B cell (primary cell): ENCODE measurements around the gene PARVA. TPM values are rescaled to one million over a fixed set of nuclear protein-coding genes. Genes with fewer than 3 reads are reported as not detected.

Experiments
- ATAC-seq: fragments of 200-7000 bp; cut with Tn5 transposase; one replicate; pipeline ENCODE4 v1.10.0; 2021; ENCODE audit warnings: low read depth, mild to moderate bottlenecking, moderate number of reproducible peaks, moderate library complexity
- CTCF ChIA-PET: fragments of 350-600 bp; sonication (Branson Sonifier 250); formaldehyde crosslinking; loops from one replicate; lab custom pipeline; 2021; ENCODE audit warnings: antibody characterized with exemption, inconsistent platforms; lab: Charles Lee
- POLR2A ChIA-PET: fragments of 350-600 bp; sonication (Branson Sonifier 250); formaldehyde crosslinking; loops from one replicate; lab custom pipeline; 2021; ENCODE audit warnings: antibody characterized with exemption; lab: Charles Lee
- DNase-seq: peaks from one replicate; pipeline ENCODE4 v3.0.0; 2013
- H2AFZ ChIP-seq: 2 replicates; pipeline ENCODE4 v1.6.1; 2012; ENCODE audit warnings: mild to moderate bottlenecking, low read depth, low read length; ENCODE audit not compliant: insufficient read depth, poor library complexity, severe bottlenecking
- H3K27ac ChIP-seq, 2 donors: 1 replicate in 1 of 2; 2 replicates in 1 of 2; pipeline ENCODE4 v1.5.1; 2012 to 2013; ENCODE audit warnings: low read length in 2 of 2, mild to moderate bottlenecking in 2 of 2, moderate library complexity in 1 of 2
- H3K27me3 ChIP-seq, 4 experiments: fragments of 200-600 bp in 1 of 4; sonication (generic) in 1 of 4; replicated peaks in 1 of 4; 1 replicate in 2 of 4; 2 replicates in 2 of 4; pipeline versions ENCODE4 v1.6.1 to v1.7.0; 2013 to 2016; ENCODE audit warnings: low read length in 3 of 4, mild to moderate bottlenecking in 2 of 4, mixed read lengths in 1 of 4, moderate library complexity in 1 of 4; ENCODE audit not compliant: insufficient read depth in 4 of 4, control insufficient read depth in 3 of 4; ENCODE audit errors: control extremely low read depth in 1 of 4
- H3K36me3 ChIP-seq, 2 experiments: replicated peaks in 1 of 2; 1 replicate in 1 of 2; 2 replicates in 1 of 2; pipeline versions ENCODE4 v1.6.1 to v1.7.1; 2013; ENCODE audit warnings: low read length in 1 of 2; ENCODE audit not compliant: insufficient read depth in 2 of 2, control insufficient read depth in 1 of 2; ENCODE audit errors: control extremely low read depth in 1 of 2, extremely low read depth in 1 of 2
- H3K4me1 ChIP-seq, 2 donors: fragments of 200-600 bp in 1 of 2; sonication (generic) in 1 of 2; 1 replicate in 1 of 2; 2 replicates in 1 of 2; pipeline versions ENCODE4 v1.5.1 to v1.6.1; 2013 to 2017; ENCODE audit warnings: low read length in 2 of 2; ENCODE audit not compliant: control insufficient read depth in 2 of 2, insufficient read depth in 2 of 2
- H3K4me2 ChIP-seq: replicated peaks from 2 replicates; pipeline ENCODE3; 2012; ENCODE audit warnings: mild to moderate bottlenecking, low read depth, low read length; ENCODE audit not compliant: poor library complexity, severe bottlenecking
- H3K4me3 ChIP-seq, 5 experiments: fragments of 200-600 bp in 1 of 5; sonication (generic) in 1 of 5; 1 replicate in 3 of 5; 2 replicates in 2 of 5; pipeline versions ENCODE4 v1.5.1 to v1.7.0; 2011 to 2016; ENCODE audit warnings: low read length in 4 of 5, mild to moderate bottlenecking in 4 of 5, low read depth in 2 of 5, control low read depth in 1 of 5, moderate library complexity in 1 of 5; ENCODE audit not compliant: insufficient read depth in 1 of 5; ENCODE audit errors: control extremely low read depth in 1 of 5, extremely low read depth in 1 of 5
- H3K79me2 ChIP-seq: fragments of 200-600 bp; sonication (generic); one replicate; pipeline ENCODE4 v1.6.0; 2016; ENCODE audit warnings: low read length; ENCODE audit not compliant: control insufficient read depth, insufficient read depth
- H3K9ac ChIP-seq: fragments of 200-600 bp; sonication (generic); 2 replicates; pipeline ENCODE4 v1.6.1; 2017; ENCODE audit warnings: mild to moderate bottlenecking, low read length, moderate library complexity
- H3K9me3 ChIP-seq, 3 donors: one replicate each; pipeline versions ENCODE4 v1.6.1 to v1.7.1; 2013; ENCODE audit warnings: low read length in 2 of 3; ENCODE audit not compliant: control insufficient read depth in 2 of 3, insufficient read depth in 1 of 3; ENCODE audit errors: control extremely low read depth in 1 of 3
- H4K20me1 ChIP-seq: 2 replicates; pipeline ENCODE4 v1.6.0; 2012; ENCODE audit warnings: mild to moderate bottlenecking, low read length; ENCODE audit not compliant: insufficient read depth, control insufficient read depth, poor library complexity, severe bottlenecking
- H3K27ac Mint-ChIP-seq: one replicate; pipeline ENCODE4 v1.8.0; 2021; ENCODE audit warnings: mixed read lengths
- H3K27me3 Mint-ChIP-seq: one replicate; pipeline ENCODE4 v1.8.0; 2021; ENCODE audit warnings: mixed read lengths
- H3K4me1 Mint-ChIP-seq: one replicate; pipeline ENCODE4 v1.8.0; 2021; ENCODE audit warnings: mixed read lengths
- H3K4me3 Mint-ChIP-seq: one replicate; pipeline ENCODE4 v1.8.0; 2021; ENCODE audit warnings: mixed read lengths
- H3K9me3 Mint-ChIP-seq: one replicate; pipeline ENCODE4 v1.8.0; 2022; ENCODE audit warnings: mixed read lengths; ENCODE audit not compliant: insufficient read depth
- EZH2 ChIP-seq: IDR thresholded peaks from 2 replicates; pipeline ENCODE4 v1.6.1; 2012; ENCODE audit warnings: borderline replicate concordance, low read depth, mild to moderate bottlenecking, moderate library complexity, low read length; ENCODE audit not compliant: insufficient read depth, poor library complexity, severe bottlenecking
- WGBS: methylation state at CpG from one replicate; pipeline ENCODE4 v1.1.5; 2013; ENCODE audit warnings: missing lambda C conversion rate; ENCODE audit not compliant: insufficient coverage; 5-methylcytosine and 5-hydroxymethylcytosine counted together
- intact Hi-C: fragments of 100-400 bp; cut with micrococcal nuclease; formaldehyde crosslinking; loops from one replicate; pipeline ENCODE4 v1.10.0; 2022
- polyA plus RNA-seq: library from polyadenylated mRNA; depleted of rRNA; stranded (reverse); fragments of >200 nt; gene quantifications from 2 replicates; pipeline ENCODE4 v1.2.3, GENCODE V29; 2012
- total RNA-seq, 2 donors: library from RNA; stranded (reverse); fragments of 120-200 nt in 1 of 2; gene quantifications; 1 replicate in 1 of 2; 2 replicates in 1 of 2; pipeline versions ENCODE4 v1.2.3 to v1.2.4, GENCODE V29; 2013 to 2022
- TF ChIP-seq, protein P1 (sequence below): fragments of 200-600 bp; IDR thresholded peaks from one replicate; pipeline ENCODE4 v1.8.0; 2022; ENCODE audit warnings: antibody characterized with exemption, mild to moderate bottlenecking

PARVA gene
- total and polyA plus RNA-seq, 2 donors (not counting 1 experiment from before 2014, with no cell fraction given), result not detected

DNA sequence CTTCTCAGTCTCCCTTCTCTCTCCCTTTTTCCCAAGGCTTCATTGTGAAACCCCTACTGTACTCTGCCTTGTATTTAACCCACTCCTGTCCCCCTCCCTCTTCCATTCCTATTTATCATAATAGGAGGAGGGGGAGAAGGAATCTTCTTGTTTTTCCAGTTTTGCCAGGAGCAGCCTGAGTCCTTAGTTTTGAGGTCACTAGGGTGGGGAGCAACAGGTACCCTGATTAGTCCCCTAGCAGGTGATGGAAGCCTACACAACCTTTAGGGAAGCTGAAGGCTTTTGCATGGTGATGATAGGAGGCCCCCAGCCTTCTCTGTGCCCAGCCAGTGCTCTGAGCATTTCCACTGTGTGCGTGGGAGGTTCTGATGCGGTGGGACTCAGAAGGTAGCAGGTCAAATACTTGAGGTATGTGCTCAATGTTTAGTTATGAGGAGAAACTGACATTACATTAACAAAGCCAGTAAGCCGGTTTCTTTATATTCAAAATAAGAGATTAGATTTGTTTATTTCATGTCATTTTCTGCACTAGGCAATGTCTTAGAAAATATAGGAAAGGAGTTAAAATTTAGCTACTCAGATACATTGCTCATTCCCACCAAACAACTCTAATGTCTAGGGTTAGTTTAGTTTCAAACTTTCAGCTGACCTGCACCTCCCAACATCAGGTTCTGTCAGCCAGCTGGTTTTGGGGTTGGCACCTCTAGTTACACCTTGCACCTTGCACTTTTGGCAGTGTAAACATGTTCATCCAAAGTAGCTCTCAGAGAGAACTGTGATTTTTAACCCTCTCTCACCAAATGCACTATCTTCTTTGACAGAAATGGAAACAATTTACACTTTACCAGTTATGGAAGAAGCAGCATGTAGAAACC is 26.0 kb downstream of the PARVA start:
- Mint-ChIP-seq H3K9me3 (no peaks in the 10 kb centered on the region), H3K4me1 (no peaks in the 10 kb centered on the region), H3K4me3 (no peak overlapping the region), H3K27me3 (peaks cover 5% of the 10 kb centered on the region), H3K27ac (no peak overlapping the region)
- H3K79me2 ChIP-seq, result no peaks in the 10 kb centered on the region
- H3K4me2 ChIP-seq, result no peak overlapping the region
- H3K9ac ChIP-seq, result no peak overlapping the region
- CTCF ChIA-PET, result interaction anchor here (0.7 kb wide), 1 partner anchor 825 kb away, joined by 3 read pairs; no protein-coding TSS in a partner anchor
- H3K9me3 ChIP-seq, result no peaks in the 10 kb centered on the region
- no peaks in the 10 kb centered on the region for H4K20me1 ChIP-seq
- H3K36me3 ChIP-seq, result no peaks in the 10 kb centered on the region
- no peak overlapping the region for H3K27ac ChIP-seq
- no peak for ATAC-seq
- no CpG with 5 or more reads among the region's 3 CpGs for WGBS
- no peak overlapping the region for H3K4me3 ChIP-seq
- TF ChIP-seq, protein P1, sequence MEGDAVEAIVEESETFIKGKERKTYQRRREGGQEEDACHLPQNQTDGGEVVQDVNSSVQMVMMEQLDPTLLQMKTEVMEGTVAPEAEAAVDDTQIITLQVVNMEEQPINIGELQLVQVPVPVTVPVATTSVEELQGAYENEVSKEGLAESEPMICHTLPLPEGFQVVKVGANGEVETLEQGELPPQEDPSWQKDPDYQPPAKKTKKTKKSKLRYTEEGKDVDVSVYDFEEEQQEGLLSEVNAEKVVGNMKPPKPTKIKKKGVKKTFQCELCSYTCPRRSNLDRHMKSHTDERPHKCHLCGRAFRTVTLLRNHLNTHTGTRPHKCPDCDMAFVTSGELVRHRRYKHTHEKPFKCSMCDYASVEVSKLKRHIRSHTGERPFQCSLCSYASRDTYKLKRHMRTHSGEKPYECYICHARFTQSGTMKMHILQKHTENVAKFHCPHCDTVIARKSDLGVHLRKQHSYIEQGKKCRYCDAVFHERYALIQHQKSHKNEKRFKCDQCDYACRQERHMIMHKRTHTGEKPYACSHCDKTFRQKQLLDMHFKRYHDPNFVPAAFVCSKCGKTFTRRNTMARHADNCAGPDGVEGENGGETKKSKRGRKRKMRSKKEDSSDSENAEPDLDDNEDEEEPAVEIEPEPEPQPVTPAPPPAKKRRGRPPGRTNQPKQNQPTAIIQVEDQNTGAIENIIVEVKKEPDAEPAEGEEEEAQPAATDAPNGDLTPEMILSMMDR, result no peak
- no peak for TF ChIP-seq EZH2
- POLR2A ChIA-PET, result no interaction called here
- no peak for DNase-seq
- H3K27me3 ChIP-seq, result no peaks in the 10 kb centered on the region
- H3K4me1 ChIP-seq, result no peaks in the 10 kb centered on the region
- H2AFZ ChIP-seq, result no peak overlapping the region
- intact Hi-C loops, result no loop called here

DNA sequence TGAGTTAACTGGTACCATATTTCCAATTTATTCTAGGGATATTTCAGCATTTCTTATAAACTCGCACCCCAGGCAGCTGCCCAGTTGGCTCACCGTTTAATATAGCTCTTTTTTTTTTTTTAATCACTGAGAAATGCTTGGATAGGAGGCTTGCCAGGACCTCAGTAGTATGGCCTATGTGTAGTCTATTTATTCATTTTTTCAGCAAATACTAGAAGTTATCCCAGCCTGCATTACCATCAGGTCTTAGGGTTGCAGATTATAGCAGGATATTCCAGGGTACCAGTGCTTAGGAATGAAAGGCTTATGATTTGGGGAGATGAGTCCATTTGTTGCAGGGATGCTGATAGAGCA is 26.6 kb downstream of the PARVA start:
- intact Hi-C loops, result no loop called here
- no peaks in the 10 kb centered on the region for H3K9me3 Mint-ChIP-seq
- no peak overlapping the region for H3K9ac ChIP-seq
- H4K20me1 ChIP-seq, result no peaks in the 10 kb centered on the region
- no peaks in the 10 kb centered on the region for H3K79me2 ChIP-seq
- DNase-seq (no peak), ATAC-seq (no peak)
- no peak for TF ChIP-seq EZH2
- TF ChIP-seq, protein P1, result no peak
- no peaks in the 10 kb centered on the region for H3K4me1 ChIP-seq
- ChIA-PET POLR2A (no interaction called here), CTCF (interaction anchor here (0.7 kb wide), 1 partner anchor 824 kb away, joined by 3 read pairs; no protein-coding TSS in a partner anchor)
- H3K27ac Mint-ChIP-seq, result no peak overlapping the region
- no peaks in the 10 kb centered on the region for H3K9me3 ChIP-seq
- H3K4me3 Mint-ChIP-seq, result no peak overlapping the region
- no peak overlapping the region for H3K27ac ChIP-seq
- no peaks in the 10 kb centered on the region for H3K27me3 ChIP-seq
- no peaks in the 10 kb centered on the region for H3K4me1 Mint-ChIP-seq
- H3K27me3 Mint-ChIP-seq, result peaks cover 10% of the 10 kb centered on the region
- no peak overlapping the region for H2AFZ ChIP-seq
- WGBS, result no CpG with 5 or more reads among the region's 2 CpGs
- H3K4me3 ChIP-seq, result no peak overlapping the region
- H3K4me2 ChIP-seq, result no peak overlapping the region
- H3K36me3 ChIP-seq, result no peaks in the 10 kb centered on the region
